H1 (cell line): Measurements from ENCODE around the gene BTBD9.

Experiments
- ATF2 ChIP-seq: IDR thresholded peaks from 2 replicates; pipeline ENCODE4 v1.6.1; 2012; ENCODE audit warnings: low read length, inconsistent platforms
- CEBPB ChIP-seq: IDR thresholded peaks from 2 replicates; pipeline ENCODE4 v1.6.1; 2012; ENCODE audit warnings: low read depth, low read length
- CHD1 ChIP-seq: IDR thresholded peaks from 2 replicates; pipeline ENCODE4 v1.6.1; 2012; ENCODE audit warnings: low read depth, low read length, improper control_type of control experiment
- CHD2 ChIP-seq: IDR thresholded peaks from 2 replicates; pipeline ENCODE4 v1.6.1; 2012; ENCODE audit warnings: low read length, improper control_type of control experiment
- CTCF ChIP-seq, 3 experiments: IDR thresholded peaks; 1 replicate in 2 of 3; 2 replicates in 1 of 3; pipeline versions ENCODE4 v1.5.1 to v1.6.1; 2011; ENCODE audit warnings: low read length in 3 of 3, mild to moderate bottlenecking in 3 of 3, inconsistent platforms in 2 of 3, low read depth in 1 of 3, moderate library complexity in 1 of 3; ENCODE audit not compliant: insufficient read depth in 1 of 3; ENCODE audit errors: control extremely low read depth in 1 of 3
- POLR2A ChIP-seq, 2 experiments: IDR thresholded peaks; 1 replicate in 1 of 2; 2 replicates in 1 of 2; pipeline ENCODE4 v1.6.1; 2011; ENCODE audit warnings: low read depth in 2 of 2, low read length in 2 of 2, mild to moderate bottlenecking in 2 of 2; ENCODE audit errors: control extremely low read depth in 1 of 2
- RBBP5 ChIP-seq: IDR thresholded peaks from 2 replicates; pipeline ENCODE4 v1.7.1; 2012; ENCODE audit warnings: low read depth, mild to moderate bottlenecking, inconsistent platforms, low read length, moderate library complexity, borderline replicate concordance
- SRF ChIP-seq: IDR thresholded peaks from 2 replicates; pipeline ENCODE4 v1.6.1; 2011; ENCODE audit warnings: mild to moderate bottlenecking, low read depth, low read length, moderate library complexity
- YY1 ChIP-seq: IDR thresholded peaks from 2 replicates; pipeline ENCODE4 v1.6.1; 2011; ENCODE audit warnings: low read depth, mild to moderate bottlenecking, low read length

GRCh38 chr6:38364775-38365174 lies 275.0 kb downstream of the BTBD9 start:
- TF ChIP-seq CTCF (IDR thresholded peaks at IDR 0.05; ENCODE audit: control extremely low read depth in 1 of 3, insufficient read depth in 1 of 3, low read depth in 1 of 3, low read length in 3 of 3) (no peak), CEBPB (no peak), ATF2 (no peak), CHD2 (no peak), POLR2A (IDR thresholded peaks at IDR 0.05; ENCODE audit: control extremely low read depth in 1 of 2, low read depth in 2 of 2, low read length in 2 of 2) (no peak), SRF (no peak), RBBP5 (no peak), YY1 (no peak), CHD1 (no peak)
